Thyroid gland (tissue), 4 donors: ENCODE results near the gene OMP. TPM values are rescaled to one million over a fixed set of nuclear protein-coding genes. Genes with fewer than 3 reads are reported as not detected.
A peak's percentile ranks its signal among the peaks of the same experiment; 100 is the strongest.

Experiments used
- DNase-seq, 2 donors: peaks; one replicate each; pipeline ENCODE4 v3.0.0-alpha.2; 2019
- H3K27ac ChIP-seq, 3 donors: fragments of 200-600 bp; sonication (generic); 1 replicate in 2 of 3; 2 replicates in 1 of 3; pipeline ENCODE4 v1.5.1; 2016 to 2019; ENCODE audit warnings: mild to moderate bottlenecking in 1 of 3, moderate library complexity in 1 of 3
- H3K27me3 ChIP-seq: fragments of 200-600 bp; sonication (generic); one replicate; pipeline ENCODE4 v1.5.1; 2019
- H3K36me3 ChIP-seq, 2 donors: fragments of 200-600 bp; sonication (generic); one replicate each; pipeline ENCODE4 v1.5.1; 2016 to 2019
- H3K4me1 ChIP-seq, 2 donors: fragments of 200-600 bp; sonication (generic); one replicate each; pipeline ENCODE4 v1.5.1; 2017 to 2019
- H3K4me3 ChIP-seq, 3 donors: fragments of 200-600 bp; sonication (generic); replicated peaks in 1 of 3; 1 replicate in 2 of 3; 2 replicates in 1 of 3; pipeline ENCODE4 v1.5.1; 2016; ENCODE audit warnings: mild to moderate bottlenecking in 1 of 3
- H3K9me3 ChIP-seq: fragments of 200-600 bp; sonication (generic); one replicate; pipeline ENCODE4 v1.5.1; 2017
- POLR2A ChIP-seq, 2 donors: fragments of 450-650 bp; IDR thresholded peaks; one replicate each; pipeline ENCODE4 v1.6.1; 2017; ENCODE audit warnings: antibody characterized with exemption in 2 of 2, mild to moderate bottlenecking in 2 of 2, moderate library complexity in 1 of 2
- WGBS, 2 donors: methylation state at CpG; one replicate each; pipeline ENCODE4 v1.1.5; 2017; 5-methylcytosine and 5-hydroxymethylcytosine counted together
- intact Hi-C: fragments of 100-400 bp; cut with DNase I; formaldehyde crosslinking; loops from one replicate; pipeline ENCODE4 v1.15.1; 2023
- total RNA-seq, 4 donors: library from RNA; depleted of rRNA; stranded (reverse); fragments of >200 nt; gene quantifications; one replicate each; pipeline ENCODE4 v1.2.3, GENCODE V29; 2016
- TF ChIP-seq, protein P1 (sequence below), 6 experiments: fragments of 200-600 bp in 3 of 6; fragments of 450-650 bp in 3 of 6; sonication (generic) in 3 of 6; IDR thresholded peaks; one replicate each; pipeline ENCODE4 v1.5.1; 2016 to 2019; ENCODE audit warnings: antibody characterized with exemption in 6 of 6, mild to moderate bottlenecking in 2 of 6, inconsistent platforms in 1 of 6, moderate library complexity in 1 of 6

Gene OMP
- total RNA-seq, 4 donors from 2014 or later = 2.3 TPM; not detected in 3

DNA sequence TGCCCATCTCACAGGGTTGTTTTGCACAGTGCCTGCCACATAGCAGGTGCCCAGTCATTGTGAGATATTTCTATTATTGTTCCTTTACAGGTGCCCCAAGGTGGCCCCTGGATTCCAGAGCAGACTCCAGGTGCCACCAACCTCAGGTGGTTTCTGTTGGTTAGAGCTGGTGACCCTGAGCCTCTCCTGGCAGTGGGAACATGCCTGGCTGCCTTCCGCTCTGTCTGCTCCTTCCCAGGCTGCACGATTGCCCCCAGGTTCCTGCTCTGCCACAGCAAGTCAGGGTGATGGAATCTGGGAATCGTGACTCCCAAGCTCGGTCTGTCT lies 12.6 kb upstream of the OMP start:
- TF ChIP-seq POLR2A (IDR thresholded peaks at IDR 0.05) = no peak
- TF ChIP-seq, protein P1, sequence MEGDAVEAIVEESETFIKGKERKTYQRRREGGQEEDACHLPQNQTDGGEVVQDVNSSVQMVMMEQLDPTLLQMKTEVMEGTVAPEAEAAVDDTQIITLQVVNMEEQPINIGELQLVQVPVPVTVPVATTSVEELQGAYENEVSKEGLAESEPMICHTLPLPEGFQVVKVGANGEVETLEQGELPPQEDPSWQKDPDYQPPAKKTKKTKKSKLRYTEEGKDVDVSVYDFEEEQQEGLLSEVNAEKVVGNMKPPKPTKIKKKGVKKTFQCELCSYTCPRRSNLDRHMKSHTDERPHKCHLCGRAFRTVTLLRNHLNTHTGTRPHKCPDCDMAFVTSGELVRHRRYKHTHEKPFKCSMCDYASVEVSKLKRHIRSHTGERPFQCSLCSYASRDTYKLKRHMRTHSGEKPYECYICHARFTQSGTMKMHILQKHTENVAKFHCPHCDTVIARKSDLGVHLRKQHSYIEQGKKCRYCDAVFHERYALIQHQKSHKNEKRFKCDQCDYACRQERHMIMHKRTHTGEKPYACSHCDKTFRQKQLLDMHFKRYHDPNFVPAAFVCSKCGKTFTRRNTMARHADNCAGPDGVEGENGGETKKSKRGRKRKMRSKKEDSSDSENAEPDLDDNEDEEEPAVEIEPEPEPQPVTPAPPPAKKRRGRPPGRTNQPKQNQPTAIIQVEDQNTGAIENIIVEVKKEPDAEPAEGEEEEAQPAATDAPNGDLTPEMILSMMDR (IDR thresholded peaks at IDR 0.05) = no peak
- 86 to 91% methylated on average over 2 to 4 of the region's 4 CpGs for WGBS, 2 donors
- intact Hi-C loops = loop anchor here (5.0 kb wide), 1 partner anchor 353 kb away; no protein-coding TSS in a partner anchor
- Histone ChIP-seq H3K27ac (no peak overlapping the region), H3K4me3 (no peak overlapping the region), H3K27me3 (no peaks in the 10 kb centered on the region), H3K4me1 (no peaks in the 10 kb centered on the region), H3K9me3 (no peaks in the 10 kb centered on the region), H3K36me3 (no peaks in the 10 kb centered on the region)
- DNase-seq = no peak

DNA sequence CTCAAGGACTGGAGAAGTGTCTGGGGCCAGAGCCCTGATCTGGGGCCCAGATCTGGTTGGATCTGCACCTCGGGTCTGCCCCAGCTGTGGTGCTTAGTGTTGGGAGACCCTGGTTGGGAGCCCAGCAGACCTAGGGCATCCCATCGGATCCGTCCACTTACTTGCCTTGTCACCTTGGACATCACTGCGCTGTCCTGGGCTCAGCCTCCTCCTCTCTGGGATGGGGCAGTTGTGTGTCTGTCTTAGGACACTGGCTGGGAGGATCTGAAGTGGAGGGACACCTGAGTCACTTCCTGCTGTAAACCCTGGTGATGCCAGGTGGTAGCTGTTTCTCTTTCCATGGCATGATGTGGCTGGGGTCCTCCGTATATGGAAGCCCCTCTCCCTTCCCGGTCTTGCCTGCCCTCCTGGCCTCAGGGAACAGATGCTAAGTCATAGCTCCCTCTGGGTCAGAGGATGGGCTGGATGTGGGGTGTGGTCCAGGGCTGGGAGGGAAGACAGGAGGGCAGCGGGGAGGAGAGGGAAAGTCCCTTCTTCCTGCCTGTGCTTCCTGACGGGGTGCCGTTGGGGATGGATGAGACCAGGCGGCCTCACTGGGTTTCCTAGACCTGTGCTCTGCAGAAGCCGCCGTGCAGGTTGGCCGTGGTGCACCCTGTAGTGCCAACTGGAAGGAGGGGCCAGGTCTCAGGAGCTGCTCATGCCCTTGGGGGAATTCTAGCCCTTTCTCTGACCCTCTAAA lies 12.1 kb upstream of the OMP start:
- Histone ChIP-seq H3K4me1 (no peaks in the 10 kb centered on the region), H3K4me3 (no peak overlapping the region), H3K27ac (no peak overlapping the region), H3K27me3 (no peaks in the 10 kb centered on the region), H3K36me3 (no peaks in the 10 kb centered on the region), H3K9me3 (no peaks in the 10 kb centered on the region)
- TF ChIP-seq POLR2A (IDR thresholded peaks at IDR 0.05) = no peak
- TF ChIP-seq, protein P1 (IDR thresholded peaks at IDR 0.05) = no peak
- 60 to 66% methylated on average over 9 to 12 of the region's 13 CpGs for WGBS, 2 donors
- intact Hi-C loops = loop anchor here (5.0 kb wide), 1 partner anchor 353 kb away; no protein-coding TSS in a partner anchor
- no peak for DNase-seq

DNA sequence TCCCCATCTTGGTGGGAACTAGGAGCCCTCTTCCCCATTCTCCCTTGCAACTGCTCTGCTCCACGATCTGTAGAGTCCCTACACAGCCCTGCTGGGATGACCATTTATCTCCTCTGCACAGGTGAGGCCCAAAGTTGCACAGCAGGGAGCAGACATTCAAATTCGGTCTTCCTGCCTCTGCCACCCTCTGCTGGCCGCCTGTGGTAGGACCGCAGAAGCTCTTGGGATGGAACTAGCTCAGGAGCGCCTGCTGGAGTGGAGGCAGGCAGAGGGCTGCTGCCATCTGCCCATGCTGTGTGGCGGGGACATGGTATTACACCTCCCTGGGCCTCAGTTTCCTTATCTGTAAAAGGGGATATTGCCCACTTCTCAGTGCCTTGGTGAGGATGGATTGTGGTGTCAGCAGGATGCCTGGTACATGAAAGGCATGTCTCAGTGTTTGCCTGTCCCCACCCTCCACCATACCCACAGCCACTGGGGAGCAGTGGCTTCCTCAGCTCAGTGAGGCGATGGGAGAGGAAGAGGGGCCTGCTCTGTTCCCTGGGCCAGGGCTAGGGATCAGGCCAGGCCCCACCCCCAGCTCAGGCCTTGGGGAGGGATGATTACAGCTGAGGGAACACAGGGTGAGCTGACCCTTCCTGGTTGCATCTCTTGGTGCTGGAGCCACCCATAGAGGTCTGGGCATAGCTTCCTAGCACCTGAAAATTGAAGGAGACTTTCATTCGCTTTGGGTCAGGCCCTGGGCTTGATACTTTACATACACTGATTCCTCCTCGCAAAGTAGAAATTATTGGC lies 11.3 kb upstream of the OMP start:
- Histone ChIP-seq H3K36me3 (no peaks in the 10 kb centered on the region), H3K27ac (no peak overlapping the region), H3K27me3 (no peaks in the 10 kb centered on the region), H3K9me3 (no peaks in the 10 kb centered on the region), H3K4me1 (no peaks in the 10 kb centered on the region), H3K4me3 (no peak overlapping the region)
- peak; percentile 77 to 78 for DNase-seq
- WGBS, 2 donors = 36 to 47% methylated on average over 7 to 8 of the region's 9 CpGs
- intact Hi-C loops = loop anchor here (5.0 kb wide), 1 partner anchor 354 kb away; no protein-coding TSS in a partner anchor
- TF ChIP-seq, protein P1 (IDR thresholded peaks at IDR 0.05) = peak; percentile 80 to 93 (median 90)
- no peak for TF ChIP-seq POLR2A (IDR thresholded peaks at IDR 0.05)

DNA sequence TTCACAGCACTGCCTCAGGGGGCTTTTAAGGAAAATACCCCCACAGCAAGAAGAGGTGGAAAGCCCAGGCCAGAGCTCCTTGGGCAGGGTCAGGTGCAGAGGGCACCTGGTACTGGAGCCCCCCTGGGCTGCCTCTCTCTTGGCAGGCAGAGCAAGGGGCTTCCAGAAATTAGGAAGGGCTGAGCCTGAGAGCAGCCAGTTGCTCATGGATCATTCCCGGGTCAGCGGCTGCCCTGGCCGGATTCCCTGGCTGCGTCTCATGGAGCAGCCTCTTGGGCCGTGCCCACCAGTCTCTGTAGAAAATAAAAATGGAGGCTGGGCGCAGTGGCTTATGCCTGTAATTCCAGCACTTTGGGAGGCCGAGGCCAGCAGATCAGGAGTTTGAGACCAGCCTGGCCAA lies 10.3 kb upstream of the OMP start:
- Histone ChIP-seq H3K36me3 (no peaks in the 10 kb centered on the region), H3K27me3 (no peaks in the 10 kb centered on the region), H3K4me1 (no peaks in the 10 kb centered on the region), H3K4me3 (no peak overlapping the region), H3K9me3 (no peaks in the 10 kb centered on the region), H3K27ac (no peak overlapping the region)
- TF ChIP-seq POLR2A (IDR thresholded peaks at IDR 0.05) = no peak
- TF ChIP-seq, protein P1 (IDR thresholded peaks at IDR 0.05) = no peak
- WGBS, 2 donors = 68 to 86% methylated on average over 7 of the region's 7 CpGs
- no peak for DNase-seq
- intact Hi-C loops = loop anchor here (5.0 kb wide), 1 partner anchor 355 kb away; no protein-coding TSS in a partner anchor
